ENCODE results near the gene LAMP5.

LAMP5 gene

GRCh38 chr20:9543214-9543613, 28.8 kb downstream of the LAMP5 start:
- DNase-seq, result no peak

- no peak for DNase-seq
Observed at GRCh38 chr20:9550283-9550682, 35.9 kb downstream of the LAMP5 start.

GRCh38 chr20:9550871-9551270, 36.5 kb downstream of the LAMP5 start:
- DNase-seq, result no peak

GRCh38 chr20:9551808-9552550, 37.6 kb downstream of the LAMP5 start:
- no peak for DNase-seq

- no peak for DNase-seq
Observed at GRCh38 chr20:9555781-9556180, 41.4 kb downstream of the LAMP5 start.

- no peak for DNase-seq
Observed at GRCh38 chr20:9557411-9557810, 43.0 kb downstream of the LAMP5 start.

GRCh38 chr20:9565910-9566550, 51.6 kb downstream of the LAMP5 start:
- no peak for DNase-seq

GRCh38 chr20:9566977-9567376, 52.6 kb downstream of the LAMP5 start:
- DNase-seq, result no peak

GRCh38 chr20:9570612-9571011, 56.2 kb downstream of the LAMP5 start:
- no peak for DNase-seq

GRCh38 chr20:9571783-9572182, 57.4 kb downstream of the LAMP5 start:
- DNase-seq, result no peak

- DNase-seq, result no peak
Observed at GRCh38 chr20:9572670-9573069, 58.3 kb downstream of the LAMP5 start.

GRCh38 chr20:9573335-9574151, 59.2 kb downstream of the LAMP5 start:
- no peak for DNase-seq

- no peak for DNase-seq
Observed at GRCh38 chr20:9574181-9574580, 59.8 kb downstream of the LAMP5 start.

- DNase-seq, result no peak
Observed at GRCh38 chr20:9574776-9575175, 60.4 kb downstream of the LAMP5 start.

- DNase-seq, result no peak
Observed at GRCh38 chr20:9575836-9576235, 61.4 kb downstream of the LAMP5 start.

- DNase-seq, result no peak
Observed at GRCh38 chr20:9576695-9577094, 62.3 kb downstream of the LAMP5 start.

- DNase-seq, result no peak
Observed at GRCh38 chr20:9577397-9577796, 63.0 kb downstream of the LAMP5 start.

- no peak for DNase-seq
Observed at GRCh38 chr20:9578594-9578993, 64.2 kb downstream of the LAMP5 start.

Data from CD4-positive, alpha-beta T cell treated with Interferon gamma for 1 hour (primary cell).